K562 (cell line): Measurements from ENCODE around the gene PFN3. TPM values are rescaled to one million over a fixed set of nuclear protein-coding genes. Genes with fewer than 3 reads are reported as not detected.

Experiments
- ATAC-seq: fragments of 200-7000 bp; cut with Tn5 transposase; 3 replicates; pipeline ENCODE4 v1.9.1; 2020; ENCODE audit warnings: moderate library complexity
- BruUV-seq: library from RNA; stranded (reverse); fragments of 400-500 nt; replicated peaks from 2 replicates; lab custom pipeline; 2021; lab: Mats Ljungman, UMichigan
- CTCF ChIA-PET: fragments of 300-600 bp; formaldehyde crosslinking; extraction: SDS; loops from one replicate; lab custom pipeline; 2021; ENCODE audit warnings: low intra/inter-chr PET ratio; lab: Yijun Ruan, JAX
- POLR2A ChIA-PET: fragments of 300-600, 350-650 bp; sonication (Branson Sonifier 250); formaldehyde crosslinking; extraction: SDS; loops from one replicate; lab custom pipeline; 2021; ENCODE audit warnings: antibody characterized with exemption, inconsistent platforms; lab: Yijun Ruan, JAX
- DNase-seq, 4 experiments: peaks; one replicate each; pipeline versions ENCODE4 v3.0.0 to v3.0.0-alpha.2; 2011 to 2018; ENCODE audit warnings: low spot score in 3 of 4, mixed read lengths in 3 of 4; ENCODE audit errors: extremely low read depth in 1 of 4
- FAIRE-seq: peaks from 2 replicates; lab custom pipeline; 2011; peaks lifted over from hg19 to GRCh38; lab: Jason Lieb, UNC
- H2AFZ ChIP-seq: 2 replicates; pipeline ENCODE4 v1.6.0; 2011; ENCODE audit warnings: low read depth, low read length, control low read depth, inconsistent platforms
- H3K27ac ChIP-seq: fragments of 200-600 bp; 3 replicates; pipeline ENCODE4 v1.8.0; 2011; ENCODE audit warnings: low read depth, mild to moderate bottlenecking, control low read depth, inconsistent platforms, low read length, moderate library complexity, mixed read lengths; ENCODE audit errors: extremely low read depth
- H3K27me3 ChIP-seq, 2 experiments: fragments of 300-600 bp in 1 of 2; 2 replicates in 1 of 2; 3 replicates in 1 of 2; pipeline versions ENCODE4 v1.6.0 to v1.8.0; 2011; ENCODE audit warnings: inconsistent platforms in 2 of 2, low read length in 2 of 2, mild to moderate bottlenecking in 1 of 2, mixed read lengths in 1 of 2, moderate library complexity in 1 of 2; ENCODE audit not compliant: control insufficient read depth in 2 of 2, insufficient read depth in 2 of 2
- H3K36me3 ChIP-seq: fragments of 300-600 bp; 3 replicates; pipeline ENCODE4 v1.8.0; 2011; ENCODE audit warnings: mild to moderate bottlenecking, low read length, inconsistent platforms; ENCODE audit not compliant: control insufficient read depth, insufficient read depth
- H3K4me1 ChIP-seq, 2 experiments: fragments of 200-600 bp in 1 of 2; replicated peaks in 1 of 2; 2 replicates in 1 of 2; 3 replicates in 1 of 2; pipeline versions ENCODE4 v1.5.1 to v1.8.0; 2011; ENCODE audit warnings: inconsistent platforms in 2 of 2, low read length in 2 of 2, mild to moderate bottlenecking in 1 of 2, mixed read lengths in 1 of 2, moderate library complexity in 1 of 2; ENCODE audit not compliant: control insufficient read depth in 2 of 2, insufficient read depth in 2 of 2
- H3K4me2 ChIP-seq: 2 replicates; pipeline ENCODE4 v1.6.1; 2011; ENCODE audit warnings: low read length, control low read depth, inconsistent platforms, mixed read lengths; ENCODE audit not compliant: insufficient read depth
- H3K4me3 ChIP-seq: fragments of 200-600 bp; sonication (generic), shearing (Covaris generic); 2 replicates; pipeline ENCODE4 v1.5.1; 2016; ENCODE audit warnings: control low read depth, inconsistent platforms
- H3K79me2 ChIP-seq: fragments of 200-600 bp; 3 replicates; pipeline ENCODE4 v1.8.0; 2011; ENCODE audit warnings: low read length, inconsistent platforms; ENCODE audit not compliant: control insufficient read depth, insufficient read depth
- H3K9ac ChIP-seq, 2 experiments: 2 replicates each; pipeline versions ENCODE4 v1.6.0 to v1.6.1; 2011; ENCODE audit warnings: low read depth in 2 of 2, low read length in 2 of 2, control low read depth in 1 of 2, inconsistent platforms in 1 of 2, mild to moderate bottlenecking in 1 of 2, mixed read lengths in 1 of 2; ENCODE audit not compliant: insufficient read depth in 1 of 2
- H3K9me1 ChIP-seq: one replicate; pipeline ENCODE4 v1.6.0; 2011; ENCODE audit warnings: inconsistent platforms, mild to moderate bottlenecking, low read length, moderate library complexity; ENCODE audit not compliant: control insufficient read depth, insufficient read depth
- H3K9me3 ChIP-seq: replicated peaks from 2 replicates; pipeline ENCODE4 v1.5.1; 2011; ENCODE audit warnings: low read depth, low read length, inconsistent platforms; ENCODE audit not compliant: control insufficient read depth, insufficient read depth
- H4K20me1 ChIP-seq: replicated peaks from 2 replicates; pipeline ENCODE4 v1.6.1; 2011; ENCODE audit warnings: low read length, inconsistent platforms, mixed read lengths; ENCODE audit not compliant: control insufficient read depth, insufficient read depth
- ARID3B ChIP-seq: fragments of 250-450 bp; sonication (Bioruptor Pico); IDR thresholded peaks from 2 replicates; pipeline ENCODE4 v1.4.0; 2020; ENCODE audit warnings: borderline replicate concordance
- BACH1 ChIP-seq: fragments of 200-800 bp; sonication (Bioruptor generic); IDR thresholded peaks from 2 replicates; pipeline ENCODE4 v1.6.1; 2016; ENCODE audit warnings: missing genetic modification characterization, missing compliant biosample characterization
- CBFA2T3 ChIP-seq: fragments of 450-650 bp; IDR thresholded peaks from 2 replicates; pipeline ENCODE4 v1.6.1; 2017
- CHD1 ChIP-seq: fragments of 200-600 bp; sonication (generic); IDR thresholded peaks from one replicate; pipeline ENCODE4 v1.6.1; 2012; ENCODE audit warnings: mild to moderate bottlenecking, moderate library complexity, low read length, inconsistent platforms
- DACH1 ChIP-seq: fragments of 450-650 bp; IDR thresholded peaks from 2 replicates; pipeline ENCODE4 v1.6.1; 2018; ENCODE audit not compliant: partially characterized antibody
- HLTF ChIP-seq: fragments of 450-650 bp; IDR thresholded peaks from 2 replicates; pipeline ENCODE4 v1.6.1; 2016
- LCOR ChIP-seq: sonication (generic); formaldehyde crosslinking; IDR thresholded peaks from 2 replicates; pipeline ENCODE4 v1.8.0; 2022; ENCODE audit warnings: mild to moderate bottlenecking, missing genetic modification reagents
- MCM3 ChIP-seq: fragments of 450-650 bp; IDR thresholded peaks from 2 replicates; pipeline ENCODE4 v1.6.1; 2016
- PHF20 ChIP-seq: fragments of 450-650 bp; IDR thresholded peaks from 2 replicates; pipeline ENCODE4 v1.6.1; 2018; ENCODE audit not compliant: partially characterized antibody
- PHF8 ChIP-seq: fragments of 200-600 bp; sonication (generic); IDR thresholded peaks from 2 replicates; pipeline ENCODE4 v1.6.1; 2012; ENCODE audit warnings: mixed run types, mild to moderate bottlenecking, inconsistent platforms, low read length, moderate library complexity, borderline replicate concordance
- POLR2G ChIP-seq: fragments of 200-400 bp; formaldehyde crosslinking; IDR thresholded peaks from 2 replicates; pipeline ENCODE4 v1.6.1; 2017; ENCODE audit warnings: low read depth, mild to moderate bottlenecking, antibody characterized with exemption, low read length, moderate library complexity
- THRB ChIP-seq: fragments of 450-650 bp; formaldehyde crosslinking; conservative IDR thresholded peaks from 2 replicates; pipeline ENCODE4 v1.4.0; 2022; ENCODE audit warnings: mild to moderate bottlenecking, missing genetic modification characterization
- TOE1 ChIP-seq, 2 experiments: fragments of 450-650 bp in 1 of 2; sonication (generic) in 1 of 2; formaldehyde crosslinking in 1 of 2; IDR thresholded peaks; 2 replicates each; pipeline versions ENCODE4 v1.7.1 to v1.8.0; 2016 to 2022; ENCODE audit warnings: borderline replicate concordance in 2 of 2, mild to moderate bottlenecking in 2 of 2, antibody characterized with exemption in 1 of 2, inconsistent platforms in 1 of 2, low read depth in 1 of 2, missing genetic modification reagents in 1 of 2, moderate library complexity in 1 of 2
- ZNF395 ChIP-seq: fragments of 200-800 bp; sonication (Bioruptor generic); IDR thresholded peaks from 2 replicates; pipeline ENCODE4 v1.6.1; 2017; ENCODE audit warnings: missing genetic modification characterization, missing compliant biosample characterization
- ZNF740 ChIP-seq, 3 experiments: fragments of 200-800 bp in 1 of 3; sonication (Bioruptor generic) in 1 of 3; sonication (generic) in 1 of 3; formaldehyde crosslinking in 1 of 3; IDR thresholded peaks; 2 replicates each; pipeline versions ENCODE4 v1.6.1 to v1.8.0; 2016 to 2022; ENCODE audit warnings: mild to moderate bottlenecking in 2 of 3, missing compliant biosample characterization in 2 of 3, missing genetic modification characterization in 2 of 3, missing genetic modification reagents in 1 of 3
- ZSCAN29 ChIP-seq: fragments of 450-650 bp; IDR thresholded peaks from 2 replicates; pipeline ENCODE4 v1.6.1; 2017
- WGBS: fragments of 100-300 bp; shearing (Covaris generic); methylation state at CpG from one replicate; pipeline ENCODE4 v1.1.6; 2016; ENCODE audit warnings: low coverage, mixed read lengths; ENCODE audit not compliant: insufficient coverage; ENCODE audit errors: missing lambda C conversion rate; 5-methylcytosine and 5-hydroxymethylcytosine counted together
- in situ Hi-C: fragments of 300-500 bp; cut with MboI; formaldehyde crosslinking; loops from 4 replicates; pipeline ENCODE4 v1.15.0; 2018; ENCODE audit warnings: inconsistent platforms, mixed read lengths
- intact Hi-C: fragments of 100-400 bp; cut with micrococcal nuclease; formaldehyde crosslinking; loops from 2 replicates; pipeline ENCODE4 v1.14.2; 2022
- polyA plus RNA-seq, 8 experiments: library from polyadenylated mRNA; depleted of rRNA in 4 of 8; stranded (reverse) in 5 of 8; unstranded in 3 of 8; fragments of >200 nt; fragmentation: Nextera tagmentation in 2 of 8; fragmentation: Illumina TruSeq in 1 of 8; extraction: Ambion mirVana in 2 of 8; extraction: Trizol in 1 of 8; gene quantifications; 2 replicates each; pipeline versions ENCODE4 v1.2.1 to v1.2.3, GENCODE V29; 2011 to 2014; ENCODE audit warnings: inconsistent platforms in 1 of 8, missing spikeins in 1 of 8
- total RNA-seq, 7 experiments: library from RNA; depleted of rRNA in 6 of 7; stranded (reverse); fragments of >200 nt in 6 of 7; fragmentation: Illumina TruSeq in 2 of 7; extraction: Trizol in 2 of 7; gene quantifications; 2 replicates each; pipeline versions ENCODE4 v1.2.1 to v1.2.3, GENCODE V29; 2011 to 2021; ENCODE audit warnings: low replicate concordance in 1 of 7

PFN3 gene
- total and polyA plus RNA-seq, 9 of the 15 experiments (the other 6 are each of a cell fraction or from before 2014, with no cell fraction given), result not detected

GRCh38 chr5:177428574-177429217 lies 28.2 kb upstream of the PFN3 start:
- intact Hi-C loops, result no loop called here
- TF ChIP-seq ZNF395 (CRISPR knock-in tag), result no peak
- no peak for TF ChIP-seq PHF8
- no peak for TF ChIP-seq TOE1 (IDR thresholded peaks at IDR 0.05; ENCODE audit: borderline replicate concordance)
- no peak for TF ChIP-seq TOE1 (CRISPR knock-in tag; IDR thresholded peaks at IDR 0.05; ENCODE audit: borderline replicate concordance, low read depth)
- TF ChIP-seq PHF20, result no peak
- 0 out of 2 replicates have a peak, but pooled peaks have one; percentile 14 for TF ChIP-seq HLTF
- TF ChIP-seq ARID3B (CRISPR knock-in tag), result no peak
- peak; percentile 20 for TF ChIP-seq CHD1
- no peak for TF ChIP-seq POLR2G
- TF ChIP-seq ZSCAN29, result no peak
- TF ChIP-seq BACH1, result no peak
- no peak for TF ChIP-seq ZNF740 (CRISPR knock-in tag; IDR thresholded peaks at IDR 0.05)
- TF ChIP-seq ZNF740 (tag; IDR thresholded peaks at IDR 0.05), result 0 out of 4 replicates have a peak, but pooled peaks of 1 of the 2 experiments have one; percentile 8
- no peak for TF ChIP-seq DACH1
- no peak for TF ChIP-seq THRB (CRISPR knock-in tag)
- TF ChIP-seq MCM3, result no peak
- TF ChIP-seq LCOR, result 0 out of 2 replicates have a peak, but pooled peaks have one; percentile 25
- no peak for TF ChIP-seq CBFA2T3

More at GRCh38 chr5:177428574-177429217, 28.2 kb upstream of the PFN3 start:
- DNase-seq (no peak), ATAC-seq (no peak), FAIRE-seq (no peak)
- Histone ChIP-seq H3K36me3 (peaks cover 65% of the 10 kb centered on the region; the same call in 2 of the 3 replicates), H3K4me2 (peak overlapping the region; percentile 98), H3K9me1 (no peaks in the 10 kb centered on the region), H4K20me1 (peaks cover 22% of the 10 kb centered on the region; the same call in 1 of the 2 replicates), H3K27me3 (no peaks in the 10 kb centered on the region), H2AFZ (no peak overlapping the region), H3K9ac (peak overlapping the region; percentile 96 to 97), H3K79me2 (peaks cover 50% of the 10 kb centered on the region), H3K4me3 (peak overlapping the region; percentile 91), H3K27ac (peak overlapping the region; percentile 98), H3K9me3 (no peaks in the 10 kb centered on the region), H3K4me1 (peaks cover 30 to 73% of the 10 kb centered on the region in 2 experiments)
- WGBS, result 42% methylated on average over 10 of the region's 10 CpGs
- CTCF ChIA-PET, result no interaction called here
- no TSS peak for BruUV-seq
- POLR2A ChIA-PET, result interaction anchor here (0.6 to 10.8 kb wide), 7 partner anchors 8 to 58 kb away, joined by 3 to 210 read pairs (median 6); partner anchors contain the start of gene PRR7
- in situ Hi-C loops, result no loop called here
